ENCODE results near the gene GTPBP8. TPM values are rescaled to one million over a fixed set of nuclear protein-coding genes. Genes with fewer than 3 reads are reported as not detected.

Gene GTPBP8
- total and polyA plus RNA-seq, 2 of the 8 experiments (the other 6 are each of a cell fraction or from before 2014, with no cell fraction given), result 25.8 to 27.6 TPM

Other genes starting within 250 kb of the GTPBP8 start
- gene CD200R1L, start 144.1 kb upstream of the GTPBP8 start, total RNA-seq (2021; fragmentation: NEBNext Ultra II Directional; extraction: Animal tissue kit (Norgen Biotek cat#: 25700)), result not detected in 2 replicates
- gene CD200R1L, start 144.1 kb upstream of the GTPBP8 start, polyA plus RNA-seq (2011; rRNA removed), result not detected in 2 replicates
- gene CD200R1, start 15.9 kb upstream of the GTPBP8 start, total RNA-seq (2021; fragmentation: NEBNext Ultra II Directional; extraction: Animal tissue kit (Norgen Biotek cat#: 25700)), result not detected in 2 replicates
- 0.02 TPM in 1 of 2 replicates, not detected in the other for gene CD200R1, start 15.9 kb upstream of the GTPBP8 start, polyA plus RNA-seq (2011; rRNA removed)
- 6.0 and 6.9 TPM in 2 replicates for gene BOC, start 220.6 kb downstream of the GTPBP8 start, total RNA-seq (2021; fragmentation: NEBNext Ultra II Directional; extraction: Animal tissue kit (Norgen Biotek cat#: 25700))
- gene BOC, start 220.6 kb downstream of the GTPBP8 start, polyA plus RNA-seq (2011; rRNA removed), result 9.3 and 10.6 TPM in 2 replicates